Mesenchymal stem cell (in vitro differentiated cells and primary cell): ENCODE measurements around the gene ZIC4.

Experiments used
- DNase-seq: peaks from one replicate; pipeline ENCODE4 v3.0.0-alpha.2; 2013
- H2AFZ ChIP-seq: one replicate; pipeline ENCODE4 v1.6.1; 2013; ENCODE audit warnings: low read depth, mild to moderate bottlenecking, control low read depth, inconsistent platforms, low read length, moderate library complexity
- H2AK5ac ChIP-seq: 2 replicates; pipeline ENCODE4 v1.6.1; 2013; ENCODE audit warnings: low read length, moderate library complexity, mild to moderate bottlenecking, inconsistent platforms; ENCODE audit not compliant: severe bottlenecking
- H2BK120ac ChIP-seq: one replicate; pipeline ENCODE4 v1.6.1; 2013; ENCODE audit warnings: low read depth, mild to moderate bottlenecking, inconsistent platforms, low read length, moderate library complexity
- H2BK12ac ChIP-seq, 2 experiments: one replicate each; pipeline ENCODE4 v1.6.1; 2013; ENCODE audit warnings: inconsistent platforms in 2 of 2, low read length in 2 of 2, mild to moderate bottlenecking in 2 of 2, moderate library complexity in 2 of 2, control low read depth in 1 of 2
- H2BK15ac ChIP-seq: one replicate; pipeline ENCODE4 v1.6.1; 2013; ENCODE audit warnings: mild to moderate bottlenecking, low read depth, inconsistent platforms; ENCODE audit not compliant: poor library complexity, severe bottlenecking
- H2BK5ac ChIP-seq: 2 replicates; pipeline ENCODE4 v1.6.1; 2013; ENCODE audit warnings: low read depth, mild to moderate bottlenecking, low read length, control low read depth, inconsistent platforms; ENCODE audit not compliant: poor library complexity, severe bottlenecking
- H3K14ac ChIP-seq, 2 experiments: one replicate each; pipeline ENCODE4 v1.6.1; 2013; ENCODE audit warnings: inconsistent platforms in 2 of 2, low read length in 2 of 2, control low read depth in 1 of 2, mild to moderate bottlenecking in 1 of 2, moderate library complexity in 1 of 2
- H3K18ac ChIP-seq, 2 experiments: one replicate each; pipeline ENCODE4 v1.6.1; 2013; ENCODE audit warnings: inconsistent platforms in 2 of 2, low read length in 2 of 2, control low read depth in 1 of 2, low read depth in 1 of 2, mild to moderate bottlenecking in 1 of 2
- H3K23ac ChIP-seq, 2 experiments: one replicate each; pipeline ENCODE4 v1.6.1; 2013; ENCODE audit warnings: inconsistent platforms in 2 of 2, low read length in 2 of 2, mild to moderate bottlenecking in 2 of 2, moderate library complexity in 2 of 2, control low read depth in 1 of 2
- H3K27ac ChIP-seq: 2 replicates; pipeline ENCODE4 v1.5.1; 2013; ENCODE audit warnings: mild to moderate bottlenecking, moderate library complexity, low read length, control low read depth, inconsistent platforms; ENCODE audit not compliant: poor library complexity, severe bottlenecking
- H3K27me3 ChIP-seq, 2 experiments: 2 replicates each; pipeline versions ENCODE4 v1.6.1 to v1.7.0; 2013; ENCODE audit warnings: low read length in 2 of 2, mild to moderate bottlenecking in 2 of 2, moderate library complexity in 2 of 2, control low read depth in 1 of 2, inconsistent platforms in 1 of 2; ENCODE audit not compliant: control insufficient read depth in 1 of 2, insufficient read depth in 1 of 2
- H3K36me3 ChIP-seq, 2 experiments: 2 replicates each; pipeline versions ENCODE4 v1.6.1 to v1.7.0; 2013; ENCODE audit warnings: low read length in 2 of 2, control low read depth in 1 of 2, inconsistent platforms in 1 of 2, low read depth in 1 of 2, mild to moderate bottlenecking in 1 of 2; ENCODE audit not compliant: insufficient read depth in 2 of 2, control insufficient read depth in 1 of 2
- H3K4ac ChIP-seq, 2 experiments: one replicate each; pipeline ENCODE4 v1.6.1; 2013; ENCODE audit warnings: inconsistent platforms in 2 of 2, low read length in 2 of 2, mild to moderate bottlenecking in 2 of 2, moderate library complexity in 2 of 2, control low read depth in 1 of 2, low read depth in 1 of 2
- H3K4me1 ChIP-seq: 2 replicates; pipeline ENCODE4 v1.6.1; 2013; ENCODE audit warnings: low read depth, low read length, control low read depth; ENCODE audit not compliant: control insufficient read depth, insufficient read depth
- H3K4me2 ChIP-seq: 2 replicates; pipeline ENCODE4 v1.6.1; 2013; ENCODE audit warnings: low read length, mild to moderate bottlenecking, inconsistent platforms; ENCODE audit not compliant: poor library complexity, severe bottlenecking
- H3K4me3 ChIP-seq, 2 experiments: 2 replicates each; pipeline versions ENCODE4 v1.5.1 to v1.7.0; 2013; ENCODE audit warnings: low read length in 2 of 2, mild to moderate bottlenecking in 2 of 2, control low read depth in 1 of 2, low read depth in 1 of 2; ENCODE audit not compliant: insufficient read depth in 1 of 2
- H3K79me1 ChIP-seq: replicated peaks from 2 replicates; pipeline ENCODE4 v1.6.1; 2013; ENCODE audit warnings: mild to moderate bottlenecking, control low read depth, low read length, inconsistent platforms; ENCODE audit not compliant: poor library complexity, severe bottlenecking
- H3K9ac ChIP-seq: 2 replicates; pipeline ENCODE4 v1.7.0; 2013; ENCODE audit warnings: mild to moderate bottlenecking, low read length, moderate library complexity
- H3K9me3 ChIP-seq: 2 replicates; pipeline ENCODE4 v1.7.0; 2013; ENCODE audit warnings: mild to moderate bottlenecking, low read length; ENCODE audit not compliant: control insufficient read depth
- H4K8ac ChIP-seq: one replicate; pipeline ENCODE4 v1.6.1; 2013; ENCODE audit warnings: inconsistent platforms, mild to moderate bottlenecking, low read length, moderate library complexity
- H4K91ac ChIP-seq: one replicate; pipeline ENCODE4 v1.6.1; 2013; ENCODE audit warnings: mild to moderate bottlenecking, low read length, inconsistent platforms
- WGBS: methylation state at CpG from one replicate; pipeline ENCODE4 v1.1.7; 2013; ENCODE audit warnings: mixed read lengths; 5-methylcytosine and 5-hydroxymethylcytosine counted together

The ZIC4 gene

GRCh38 chr3:147368151-147368550 lies 38.2 kb downstream of the ZIC4 start:
- 0% methylated on average over 1 of the region's 2 CpGs for WGBS
- Histone ChIP-seq H2BK120ac (no peak overlapping the region), H2BK5ac (no peak overlapping the region), H3K27me3 (peaks cover 80 to 99% of the 10 kb centered on the region in 2 experiments), H2AFZ (no peak overlapping the region), H3K36me3 (no peaks in the 10 kb centered on the region), H3K23ac (no peak overlapping the region), H3K18ac (no peak overlapping the region), H2BK12ac (no peak overlapping the region), H3K9ac (no peak overlapping the region), H3K27ac (no peak overlapping the region), H3K4me3 (no peak overlapping the region), H3K4me2 (no peak overlapping the region), H3K79me1 (no peaks in the 10 kb centered on the region), H4K8ac (no peak overlapping the region), H3K9me3 (no peaks in the 10 kb centered on the region), H3K4ac (no peak overlapping the region), H3K4me1 (peaks cover 3% of the 10 kb centered on the region), H3K14ac (no peak overlapping the region), H2BK15ac (no peak overlapping the region), H2AK5ac (no peak overlapping the region), H4K91ac (no peak overlapping the region)
- DNase-seq, result no peak

- Histone ChIP-seq H3K27me3 (peaks cover 75 to 98% of the 10 kb centered on the region in 2 experiments), H4K8ac (no peak overlapping the region), H3K79me1 (no peaks in the 10 kb centered on the region), H3K27ac (no peak overlapping the region), H3K4ac (no peak overlapping the region), H3K36me3 (no peaks in the 10 kb centered on the region), H2BK120ac (no peak overlapping the region), H3K14ac (no peak overlapping the region), H2BK15ac (no peak overlapping the region), H3K4me2 (no peak overlapping the region), H3K23ac (no peak overlapping the region), H2BK5ac (no peak overlapping the region), H4K91ac (no peak overlapping the region), H2AFZ (no peak overlapping the region), H2AK5ac (no peak overlapping the region), H3K9ac (no peak overlapping the region), H3K4me1 (peaks cover 3% of the 10 kb centered on the region), H3K18ac (no peak overlapping the region), H2BK12ac (no peak overlapping the region), H3K9me3 (no peaks in the 10 kb centered on the region), H3K4me3 (no peak overlapping the region)
- no peak for DNase-seq
- WGBS, result 10% methylated on average over 1 of the region's 1 CpG
These were observed 38.7 kb downstream of the ZIC4 start for GRCh38 chr3:147367676-147368075.

- no peak overlapping the region for H3K23ac ChIP-seq
- H3K79me1 ChIP-seq, result no peaks in the 10 kb centered on the region
- H3K27me3 ChIP-seq, result peaks cover 69 to 99% of the 10 kb centered on the region in 2 experiments
- H3K4ac ChIP-seq, result no peak overlapping the region
- no peak overlapping the region for H3K14ac ChIP-seq
- DNase-seq, result no peak
- H3K9ac ChIP-seq, result no peak overlapping the region
- no peak overlapping the region for H3K4me2 ChIP-seq
- H2AK5ac ChIP-seq, result no peak overlapping the region
- no peak overlapping the region for H2AFZ ChIP-seq
- no peaks in the 10 kb centered on the region for H3K36me3 ChIP-seq
- no peak overlapping the region for H2BK120ac ChIP-seq
- H2BK5ac ChIP-seq, result no peak overlapping the region
- H2BK15ac ChIP-seq, result no peak overlapping the region
- H3K18ac ChIP-seq, result no peak overlapping the region
- WGBS, result 43% methylated on average over 5 of the region's 6 CpGs
- H3K4me1 ChIP-seq, result peaks cover 7% of the 10 kb centered on the region
- peaks cover 1% of the 10 kb centered on the region for H3K9me3 ChIP-seq
- H4K91ac ChIP-seq, result no peak overlapping the region
- no peak overlapping the region for H2BK12ac ChIP-seq
- no peak overlapping the region for H4K8ac ChIP-seq
- H3K4me3 ChIP-seq, result no peak overlapping the region
- no peak overlapping the region for H3K27ac ChIP-seq
These were observed 40.9 kb downstream of the ZIC4 start for GRCh38 chr3:147365196-147366115.

- H3K79me1 ChIP-seq, result no peaks in the 10 kb centered on the region
- WGBS, result 13% methylated on average over 1 of the region's 1 CpG
- no peak overlapping the region for H2BK5ac ChIP-seq
- H3K14ac ChIP-seq, result no peak overlapping the region
- H3K27ac ChIP-seq, result no peak overlapping the region
- DNase-seq, result no peak
- H3K18ac ChIP-seq, result no peak overlapping the region
- no peak overlapping the region for H2BK12ac ChIP-seq
- H2BK120ac ChIP-seq, result no peak overlapping the region
- no peak overlapping the region for H3K9ac ChIP-seq
- H3K9me3 ChIP-seq, result peaks cover 8% of the 10 kb centered on the region
- H4K91ac ChIP-seq, result no peak overlapping the region
- no peaks in the 10 kb centered on the region for H3K36me3 ChIP-seq
- H3K4me2 ChIP-seq, result no peak overlapping the region
- no peak overlapping the region for H4K8ac ChIP-seq
- no peak overlapping the region for H3K23ac ChIP-seq
- no peak overlapping the region for H2AK5ac ChIP-seq
- H3K4ac ChIP-seq, result no peak overlapping the region
- no peak overlapping the region for H3K4me3 ChIP-seq
- no peak overlapping the region for H2AFZ ChIP-seq
- no peak overlapping the region for H2BK15ac ChIP-seq
- H3K4me1 ChIP-seq, result peaks cover 6% of the 10 kb centered on the region
- peaks cover 69 to 99% of the 10 kb centered on the region in 2 experiments for H3K27me3 ChIP-seq
These were observed 41.6 kb downstream of the ZIC4 start for GRCh38 chr3:147364771-147365170.
